Stimulated activated effector memory CD8-positive, alpha-beta T cell treated with anti-CD3 and anti-CD28 coated beads, Interleukin-12 subunit alpha, Interleukin-12 subunit beta, amount 100 ng/mL, for 72 hours (primary cell): Measurements from ENCODE around the gene USF1.
"Not testable (repeated sequence)": the region's sequence is repeated elsewhere in the genome, so short reads cannot be mapped to it uniquely, and the experiment has no call there.

Experiments used
- ATAC-seq: fragments of 150-1000 bp; cut with Tn5 transposase; 2 replicates; pipeline ENCODE4 v1.10.0; 2021
- DNase-seq, 2 donors: peaks; one replicate each; pipeline ENCODE4 v3.0.0; 2021 to 2022; ENCODE audit warnings: low spot score in 2 of 2
- H3K27ac Mint-ChIP-seq: one replicate; pipeline ENCODE4 v1.8.0; 2022; ENCODE audit warnings: mild to moderate bottlenecking, mixed read lengths
- H3K36me3 Mint-ChIP-seq: one replicate; pipeline ENCODE4 v1.8.0; 2022; ENCODE audit warnings: mild to moderate bottlenecking, mixed read lengths
- H3K4me1 Mint-ChIP-seq: one replicate; pipeline ENCODE4 v1.8.0; 2022; ENCODE audit warnings: mixed read lengths
- H3K4me3 Mint-ChIP-seq: one replicate; pipeline ENCODE4 v1.8.0; 2022; ENCODE audit warnings: mild to moderate bottlenecking, mixed read lengths
- H3K9me3 Mint-ChIP-seq: one replicate; pipeline ENCODE4 v1.8.0; 2022; ENCODE audit warnings: mixed read lengths

Gene USF1

DNA sequence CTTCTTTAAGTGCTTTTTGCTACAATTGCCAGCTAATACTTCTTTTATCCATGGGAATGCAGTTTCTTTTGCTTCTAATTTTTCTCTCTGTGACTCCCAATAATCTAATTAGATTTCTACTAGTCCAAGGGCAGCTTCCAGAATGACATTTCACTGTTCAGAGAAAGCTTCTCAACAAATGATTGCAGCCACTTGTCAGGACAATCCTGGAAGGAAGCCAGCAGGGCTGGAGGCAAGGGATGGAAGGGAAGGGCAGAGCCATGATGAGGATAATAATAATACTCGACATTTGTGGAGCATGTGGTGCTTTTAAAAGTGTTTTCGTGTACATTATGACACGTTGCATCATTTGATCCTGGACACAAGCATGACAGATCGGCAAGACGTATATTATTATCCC lies 44.3 kb downstream of the USF1 start:
- DNase-seq, result no peak
- H3K27ac Mint-ChIP-seq, result no peak overlapping the region
- ATAC-seq, result no peak
- no peaks in the 10 kb centered on the region for H3K9me3 Mint-ChIP-seq
- H3K4me3 Mint-ChIP-seq, result no peak overlapping the region
- H3K4me1 Mint-ChIP-seq, result no peaks in the 10 kb centered on the region
- H3K36me3 Mint-ChIP-seq, result peaks cover 29% of the 10 kb centered on the region

DNA sequence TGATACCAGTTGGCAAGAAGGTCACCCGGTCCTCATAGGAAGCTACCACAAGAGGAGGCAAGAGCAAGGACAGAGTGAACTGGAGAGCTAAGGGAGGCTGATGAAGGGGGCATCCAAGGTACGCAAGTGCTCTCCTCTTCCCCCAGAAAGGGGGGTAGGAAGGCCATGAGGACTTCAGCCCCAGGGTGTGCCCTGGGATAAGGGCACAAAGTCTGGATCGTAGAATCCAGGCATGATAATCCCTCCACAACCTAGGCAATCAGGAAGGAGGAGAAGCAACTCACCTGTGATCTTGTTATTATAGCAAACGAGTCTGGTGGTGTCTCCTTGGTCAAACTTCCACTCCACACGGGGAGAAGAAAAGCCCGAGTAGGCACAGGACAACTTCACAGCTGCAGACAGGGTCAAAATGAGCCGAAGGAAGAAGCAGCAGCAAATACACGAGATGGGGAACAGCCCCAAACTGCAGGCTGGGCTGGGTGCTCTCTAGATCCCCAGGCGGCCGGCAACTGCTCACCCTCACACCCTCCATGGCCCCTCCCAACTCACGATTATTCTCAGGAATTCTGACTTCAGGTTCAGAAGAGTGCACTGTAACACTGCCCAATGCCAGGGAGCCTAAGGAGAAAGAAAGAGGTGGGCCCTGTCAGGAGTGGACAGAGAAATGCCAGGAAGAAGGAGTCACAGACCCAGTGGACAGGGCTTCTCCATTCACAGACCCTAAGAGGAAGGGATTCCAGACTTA lies 44.9 kb downstream of the USF1 start:
- DNase-seq, result no peak
- H3K36me3 Mint-ChIP-seq, result peaks cover 29% of the 10 kb centered on the region
- H3K4me1 Mint-ChIP-seq, result no peaks in the 10 kb centered on the region
- no peak overlapping the region for H3K4me3 Mint-ChIP-seq
- H3K9me3 Mint-ChIP-seq, result no peaks in the 10 kb centered on the region
- peak overlapping the region; percentile 10 for H3K27ac Mint-ChIP-seq
- no peak for ATAC-seq

DNA sequence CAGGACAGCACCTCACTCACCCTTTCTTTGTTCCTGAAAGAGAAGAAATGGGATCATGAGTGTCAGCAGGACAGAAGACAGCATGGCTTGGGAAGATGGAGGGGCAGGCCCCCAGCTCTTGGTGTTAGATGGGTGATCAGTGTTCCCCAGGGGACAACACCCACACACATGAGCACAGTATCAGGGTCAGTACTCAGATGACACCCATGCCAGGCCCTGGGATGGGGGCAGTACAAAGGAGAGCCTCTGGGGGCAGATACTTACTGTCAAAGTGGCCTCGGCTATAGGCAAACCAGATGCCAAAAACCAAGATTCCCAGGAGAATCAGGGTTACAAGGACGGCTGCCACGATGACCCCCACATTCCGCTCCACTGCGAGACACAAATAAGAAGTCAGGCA lies 46.4 kb downstream of the USF1 start:
- Mint-ChIP-seq H3K36me3 (peaks cover 29% of the 10 kb centered on the region), H3K9me3 (no peaks in the 10 kb centered on the region), H3K27ac (peak overlapping the region; percentile 61), H3K4me3 (no peak overlapping the region), H3K4me1 (peaks cover 8% of the 10 kb centered on the region)
- no peak for DNase-seq
- no peak for ATAC-seq

DNA sequence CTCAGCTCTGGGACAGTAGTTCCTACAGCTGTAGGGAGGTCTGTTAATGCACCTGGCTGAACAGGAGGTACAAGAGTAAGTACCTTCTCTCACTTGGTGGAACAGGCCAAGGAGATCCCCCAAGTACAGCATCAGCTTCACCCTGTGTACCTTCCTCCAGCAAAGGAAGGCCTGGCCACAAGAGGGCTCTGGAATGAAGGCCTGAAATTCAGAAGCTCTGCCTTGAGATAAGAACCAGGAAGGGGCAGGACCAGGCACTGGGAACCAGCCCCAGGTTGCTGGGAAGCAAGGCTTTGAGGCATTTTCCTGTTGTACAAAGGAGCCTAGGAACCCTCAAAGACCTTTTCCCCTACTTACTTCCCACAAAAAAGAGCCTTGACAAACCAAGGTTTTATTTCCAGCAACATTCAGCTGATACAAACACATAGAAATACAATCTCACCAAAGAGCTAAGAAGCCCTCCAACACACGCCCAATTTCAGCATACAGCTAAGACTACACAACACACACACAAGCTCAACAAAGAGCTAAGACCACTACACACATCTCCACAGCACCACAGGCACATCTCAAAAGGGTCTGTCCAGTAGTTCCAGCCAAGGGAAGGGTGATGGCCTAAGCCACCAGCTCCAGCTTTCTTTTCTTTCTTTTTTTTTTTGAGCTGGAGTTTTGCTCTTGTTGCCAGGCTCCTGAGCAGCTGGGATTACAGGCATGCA lies 48.3 kb downstream of the USF1 start:
- ATAC-seq, result peak; percentile 68
- no peak overlapping the region for H3K4me3 Mint-ChIP-seq
- peaks cover 8% of the 10 kb centered on the region for H3K4me1 Mint-ChIP-seq
- H3K9me3 Mint-ChIP-seq, result no peaks in the 10 kb centered on the region
- H3K36me3 Mint-ChIP-seq, result peaks cover 29% of the 10 kb centered on the region
- H3K27ac Mint-ChIP-seq, result peak overlapping the region; percentile 36
- no peak for DNase-seq

DNA sequence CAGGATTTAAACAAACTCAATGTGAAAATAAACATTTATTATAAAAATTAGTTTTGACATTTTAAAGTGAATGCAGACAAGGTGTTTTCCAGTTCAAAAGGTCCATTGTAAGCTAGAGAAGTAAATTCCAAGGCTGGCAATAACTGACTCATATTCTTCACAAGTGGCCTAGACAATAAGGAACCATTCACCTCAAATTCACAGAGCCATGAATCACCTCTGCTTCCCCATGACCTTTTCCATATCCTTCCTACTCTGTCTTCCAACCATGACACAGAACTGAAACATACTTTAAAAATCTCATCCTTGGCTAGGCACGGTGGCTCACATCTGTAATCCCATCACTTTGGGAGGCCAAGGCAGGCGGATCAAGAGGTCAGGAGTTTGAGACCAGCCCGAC lies 49.6 kb downstream of the USF1 start:
- H3K27ac Mint-ChIP-seq, result peak overlapping the region; percentile 36
- ATAC-seq (no peak), DNase-seq (no peak)
- H3K4me3 Mint-ChIP-seq, result no peak overlapping the region
- H3K36me3 Mint-ChIP-seq, result peaks cover 21% of the 10 kb centered on the region
- H3K4me1 Mint-ChIP-seq, result peaks cover 8% of the 10 kb centered on the region
- H3K9me3 Mint-ChIP-seq, result no peaks in the 10 kb centered on the region

DNA sequence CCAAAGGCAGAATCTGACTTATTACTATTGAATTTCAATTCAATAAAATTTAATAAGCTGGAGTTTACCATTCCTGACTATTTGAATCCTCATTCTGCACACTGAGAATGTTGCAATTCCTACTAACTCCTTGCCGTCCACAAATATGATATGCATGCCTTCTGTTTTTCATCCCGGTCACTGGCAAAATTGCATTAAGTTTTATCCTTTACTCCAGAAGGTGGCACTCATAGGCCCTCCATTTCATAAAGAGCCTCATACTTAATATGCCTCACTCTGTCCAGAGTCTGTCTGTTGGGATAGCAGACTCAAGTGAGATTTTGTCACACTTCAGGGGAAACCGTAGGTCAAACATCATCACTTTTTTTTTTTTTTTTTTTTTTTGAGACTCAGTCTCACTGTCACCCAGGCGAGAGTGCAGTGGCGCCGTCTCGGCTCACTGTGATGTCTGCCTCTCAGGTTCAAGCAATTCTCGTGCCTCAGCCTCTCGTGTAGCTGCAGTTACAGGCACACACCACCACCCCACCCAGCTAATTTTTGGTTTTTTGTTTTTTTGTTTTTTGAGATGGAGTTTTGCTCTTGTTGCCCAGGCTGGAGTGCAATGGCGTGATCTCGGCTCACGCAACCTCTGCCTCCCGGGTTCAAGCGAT lies 52.1 kb downstream of the USF1 start:
- H3K27ac Mint-ChIP-seq, result no peak overlapping the region
- peaks cover 8% of the 10 kb centered on the region for H3K4me1 Mint-ChIP-seq
- H3K36me3 Mint-ChIP-seq, result peaks cover 6% of the 10 kb centered on the region
- H3K9me3 Mint-ChIP-seq, result no peaks in the 10 kb centered on the region
- no peak for ATAC-seq
- no peak overlapping the region for H3K4me3 Mint-ChIP-seq
- DNase-seq, result no peak

DNA sequence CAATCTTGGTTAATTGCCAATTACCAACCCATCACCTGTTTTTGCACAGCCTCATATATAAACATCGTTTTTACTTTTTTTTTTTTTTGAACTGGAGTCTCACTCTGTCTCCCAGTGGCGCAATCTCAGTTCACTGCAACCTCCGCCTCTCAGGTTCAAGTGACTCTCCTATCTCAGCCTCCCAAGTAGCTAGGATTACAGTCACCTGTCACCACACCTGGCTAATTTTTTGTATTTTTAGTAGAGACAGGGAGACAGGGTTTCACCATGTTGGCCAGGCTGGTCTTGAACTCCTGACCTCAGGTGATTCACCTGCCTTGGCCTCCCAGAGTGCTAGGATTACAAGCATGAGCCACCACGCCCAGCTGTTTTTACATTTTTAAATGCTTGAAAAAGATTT lies 53.7 kb downstream of the USF1 start:
- H3K27ac Mint-ChIP-seq, H3K4me1 Mint-ChIP-seq, DNase-seq: not testable (repeated sequence)

More for the DNA sequence above, 53.7 kb downstream of the USF1 start:
- not testable (repeated sequence) for ATAC-seq, H3K9me3 Mint-ChIP-seq, H3K4me3 Mint-ChIP-seq, H3K36me3 Mint-ChIP-seq
